ENCODE data around the gene SLC2A14.
"Not testable (repeated sequence)": the region's sequence is repeated elsewhere in the genome, so short reads cannot be mapped to it uniquely, and the experiment has no call there.

SLC2A14 gene

DNA sequence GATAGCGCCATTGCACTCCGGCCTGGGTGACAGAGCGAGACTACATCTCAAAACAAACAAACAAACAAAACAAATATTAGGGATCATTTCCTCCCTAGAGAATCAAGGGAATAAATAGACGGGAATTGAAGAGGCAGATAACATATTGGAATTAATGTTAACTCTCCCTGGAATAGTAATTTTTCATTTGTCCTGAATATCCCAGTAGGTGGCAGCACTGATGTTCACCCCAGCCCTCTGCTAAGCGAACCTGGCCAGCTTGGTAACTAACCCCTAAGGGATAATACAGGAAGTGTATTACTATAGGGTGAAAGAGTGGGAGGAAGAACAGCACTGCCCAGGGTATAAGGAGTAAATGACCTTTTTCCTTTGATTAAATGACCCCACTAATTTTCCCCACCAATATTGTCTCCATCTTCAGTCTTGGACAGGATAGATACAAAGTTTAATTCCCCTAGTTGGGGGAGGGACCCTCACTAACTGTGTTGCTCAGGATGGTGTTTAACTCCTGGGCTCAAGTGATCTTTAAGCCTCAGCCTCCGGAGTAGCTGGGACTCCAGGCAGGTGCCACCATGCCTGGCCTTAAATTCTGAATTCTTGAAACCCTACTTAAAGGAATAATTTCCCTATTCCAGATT lies 40.5 kb downstream of the SLC2A14 start:
- DNase-seq = peak; percentile 78 to 83

DNA sequence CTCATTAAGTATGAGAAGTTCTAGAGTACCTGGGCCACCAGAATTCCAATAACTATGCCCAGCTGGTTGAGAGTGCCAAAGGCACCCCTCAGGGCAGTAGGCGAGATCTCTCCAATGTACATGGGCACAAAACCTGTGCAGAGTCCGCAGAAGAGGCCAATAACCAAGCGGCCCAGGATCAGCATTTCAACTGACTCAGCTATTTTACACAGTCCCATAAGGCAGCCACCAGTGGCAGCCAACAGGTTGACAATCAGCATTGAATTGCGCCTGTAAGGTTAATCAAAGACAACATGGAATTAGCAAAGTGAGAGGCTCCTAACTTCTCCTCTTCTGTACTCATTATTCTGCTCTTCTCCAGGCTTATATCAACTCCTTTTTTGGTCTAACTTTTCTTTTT lies 43.0 kb downstream of the SLC2A14 start:
- DNase-seq = not testable (repeated sequence)

DNA sequence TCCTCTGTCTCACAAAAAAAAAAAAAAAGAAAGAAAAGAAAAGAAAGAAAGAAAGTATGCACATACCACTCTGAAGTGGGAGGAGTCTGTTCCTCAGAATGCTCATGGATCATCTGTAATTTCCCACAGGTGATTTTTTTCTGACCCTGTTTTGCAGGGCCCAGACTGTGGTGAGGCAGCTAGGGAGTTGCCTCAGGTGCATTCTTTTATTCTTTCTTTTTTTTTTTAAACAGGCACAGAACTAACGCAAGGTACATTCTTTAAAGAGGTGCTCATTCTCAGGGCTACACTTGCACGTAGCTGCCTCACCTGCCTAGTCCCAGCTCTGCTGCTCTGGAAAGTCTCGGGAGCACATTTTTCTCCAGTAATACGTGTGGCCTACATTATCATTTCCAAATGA lies 47.0 kb downstream of the SLC2A14 start:
- not testable (repeated sequence) for DNase-seq

DNA sequence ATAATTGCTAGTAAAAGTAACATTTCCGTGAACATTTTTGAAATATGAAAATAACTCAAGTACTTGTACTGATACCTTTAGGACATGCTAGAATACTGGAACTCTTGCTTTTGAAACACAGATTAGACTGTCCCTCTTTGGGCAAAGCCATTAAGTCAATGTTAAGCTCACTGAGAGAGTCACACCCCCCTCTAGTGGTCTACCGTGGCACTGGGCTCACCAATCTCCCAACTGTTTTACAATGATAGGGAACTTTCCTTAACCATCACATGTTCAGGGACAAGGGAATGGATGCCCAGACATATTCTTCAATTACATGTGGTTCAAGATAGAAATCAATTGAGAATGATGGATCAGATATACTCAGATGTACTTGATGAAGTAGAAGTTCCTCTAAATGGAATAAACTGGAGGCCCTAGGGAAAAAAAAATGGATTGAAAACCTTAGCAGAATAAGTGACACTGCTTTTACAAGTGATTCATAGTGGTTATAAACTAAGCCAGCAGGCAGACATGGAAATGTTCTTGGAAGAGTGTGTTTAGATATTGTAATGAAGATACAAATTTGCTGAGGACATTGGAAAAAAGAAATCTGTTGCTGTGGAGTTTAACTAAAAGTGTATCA lies 65.7 kb downstream of the SLC2A14 start:
- DNase-seq = peak; percentile 56 to 67

DNA sequence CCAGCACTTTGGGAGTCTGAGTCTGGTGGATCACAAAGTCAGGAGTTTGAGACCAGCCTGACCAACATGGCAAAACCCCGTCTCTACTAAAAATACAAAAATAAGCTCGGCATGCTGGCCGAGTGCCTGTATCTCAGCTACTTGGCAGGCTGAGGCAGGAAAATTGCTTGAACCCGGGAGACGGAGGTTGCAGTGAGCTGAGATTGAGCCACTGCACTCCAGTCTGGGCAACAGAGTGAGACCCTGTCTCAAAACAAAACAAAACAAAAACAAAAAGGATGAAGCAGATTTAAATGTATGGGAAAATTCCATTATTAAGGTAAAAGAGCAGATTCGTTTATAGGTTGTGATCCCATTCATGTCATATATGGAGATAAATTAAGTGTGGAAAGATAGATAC lies 66.4 kb downstream of the SLC2A14 start:
- not testable (repeated sequence) for DNase-seq

DNA sequence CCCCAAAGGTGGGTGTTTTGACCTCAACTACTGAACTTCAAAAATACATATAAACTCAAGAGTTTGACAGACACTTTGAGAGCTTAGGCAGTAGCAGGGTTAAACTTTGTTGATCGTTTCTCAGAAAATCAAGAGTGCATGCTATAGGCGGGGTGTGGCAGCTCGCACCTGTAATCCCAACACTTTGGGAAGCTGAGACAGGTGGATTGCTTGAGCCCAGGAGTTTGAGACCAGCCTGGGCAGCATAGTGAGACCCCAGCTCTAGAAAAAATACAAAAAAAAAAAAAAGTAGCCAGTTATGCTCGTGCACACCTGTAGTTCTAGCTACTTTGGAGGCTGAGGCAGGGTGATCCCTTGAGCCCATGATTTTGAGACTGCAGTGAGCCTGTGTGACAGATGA lies 71.3 kb downstream of the SLC2A14 start:
- DNase-seq = no peak

DNA sequence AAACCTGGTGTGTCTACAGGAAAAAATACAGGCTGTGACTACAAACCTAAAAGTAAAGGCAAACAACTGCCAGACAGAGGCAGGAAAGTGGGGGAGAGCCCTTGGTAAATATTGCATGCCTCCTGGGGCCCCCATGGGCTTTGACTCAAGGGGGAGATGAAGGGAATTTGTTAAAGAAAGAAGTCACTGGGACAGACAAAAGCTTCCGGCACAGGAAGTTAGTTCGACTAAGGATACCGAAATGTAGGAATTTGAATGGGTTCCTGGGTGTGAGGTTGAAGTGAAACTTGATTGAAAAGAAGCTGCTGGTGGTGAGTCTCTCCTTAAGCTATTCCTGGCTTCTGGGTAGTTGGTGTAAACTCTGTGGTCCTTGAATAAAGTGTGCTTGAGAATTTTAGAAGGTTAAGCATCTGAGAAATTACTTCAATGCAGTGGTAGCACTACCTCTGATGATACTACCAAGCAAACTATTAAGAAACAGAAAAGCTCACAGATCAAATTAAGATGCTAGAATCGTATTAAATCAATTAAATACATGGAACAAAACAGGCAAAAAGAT lies 73.9 kb downstream of the SLC2A14 start:
- DNase-seq = not testable (repeated sequence)

DNA sequence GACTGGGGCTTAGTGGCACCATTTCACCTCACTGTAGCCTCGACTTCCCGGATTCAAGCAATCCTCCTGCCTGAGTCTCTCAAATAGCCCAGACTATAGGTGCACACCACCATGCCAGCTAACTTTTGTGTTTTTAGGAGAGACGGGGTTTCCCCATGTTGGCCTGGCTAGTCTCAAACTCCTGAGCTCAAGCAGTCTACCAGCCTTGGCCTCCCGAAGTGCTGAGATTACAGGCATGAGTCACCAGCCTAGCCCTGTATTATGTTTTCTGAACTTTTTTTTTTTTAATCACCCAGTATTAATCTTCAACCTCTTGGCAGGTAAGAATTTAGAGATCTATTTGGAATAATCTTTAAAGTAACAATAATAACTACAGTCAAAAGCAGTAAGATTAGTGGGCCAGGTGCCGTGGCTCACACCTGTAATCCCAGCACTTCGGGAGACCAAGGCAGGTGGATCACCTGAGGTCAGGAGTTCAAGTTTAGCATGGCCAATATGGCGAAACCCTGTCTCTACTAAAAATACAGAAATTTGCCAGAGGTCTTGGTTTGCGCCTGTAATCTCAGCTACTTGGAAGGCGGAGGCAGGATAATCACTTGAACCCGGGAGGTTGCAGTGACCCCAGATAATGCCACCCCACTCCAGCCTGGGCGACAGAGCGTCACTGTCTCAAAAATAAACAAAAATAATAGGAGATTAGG lies 74.9 kb downstream of the SLC2A14 start:
- no peak for DNase-seq

DNA sequence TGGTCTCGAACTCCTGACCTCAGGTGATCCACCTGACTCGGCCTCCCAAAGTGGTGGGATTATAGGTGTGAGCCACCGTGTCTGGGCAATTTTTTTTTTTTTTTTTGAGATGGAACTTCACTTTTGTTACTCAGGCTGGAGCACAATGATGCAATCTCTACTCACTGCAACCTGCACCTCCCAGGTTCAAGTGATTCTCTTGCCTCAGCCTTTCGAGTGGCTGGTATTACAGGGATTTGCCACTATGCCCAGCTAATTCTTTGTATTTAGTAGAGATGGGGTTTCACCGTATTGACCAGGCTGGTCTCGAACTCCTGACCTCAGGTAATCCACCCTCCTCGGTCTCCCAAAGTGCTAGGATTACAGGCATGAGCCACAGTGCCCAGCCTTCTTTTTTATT lies 75.4 kb downstream of the SLC2A14 start:
- DNase-seq = not testable (repeated sequence)

DNA sequence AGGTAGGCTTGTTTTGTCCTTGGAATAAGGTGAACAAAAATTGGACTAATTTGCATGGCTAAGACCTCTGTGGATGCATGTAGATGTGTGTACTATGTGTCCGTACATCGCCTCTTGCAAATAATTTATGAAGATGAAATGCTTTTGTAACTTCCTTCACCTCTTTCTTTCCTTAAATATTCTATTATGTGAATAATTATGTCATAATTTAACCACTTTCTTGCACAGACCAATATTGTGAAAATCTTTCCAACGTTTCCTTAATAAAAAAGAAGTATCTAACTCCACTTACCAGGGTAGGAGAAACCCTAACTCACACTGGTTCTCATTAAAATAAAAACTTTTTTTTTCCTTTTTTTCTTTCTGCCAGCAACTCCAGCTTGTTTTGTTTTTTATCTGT lies 79.5 kb downstream of the SLC2A14 start:
- peak; percentile 70 to 82 for DNase-seq

DNA sequence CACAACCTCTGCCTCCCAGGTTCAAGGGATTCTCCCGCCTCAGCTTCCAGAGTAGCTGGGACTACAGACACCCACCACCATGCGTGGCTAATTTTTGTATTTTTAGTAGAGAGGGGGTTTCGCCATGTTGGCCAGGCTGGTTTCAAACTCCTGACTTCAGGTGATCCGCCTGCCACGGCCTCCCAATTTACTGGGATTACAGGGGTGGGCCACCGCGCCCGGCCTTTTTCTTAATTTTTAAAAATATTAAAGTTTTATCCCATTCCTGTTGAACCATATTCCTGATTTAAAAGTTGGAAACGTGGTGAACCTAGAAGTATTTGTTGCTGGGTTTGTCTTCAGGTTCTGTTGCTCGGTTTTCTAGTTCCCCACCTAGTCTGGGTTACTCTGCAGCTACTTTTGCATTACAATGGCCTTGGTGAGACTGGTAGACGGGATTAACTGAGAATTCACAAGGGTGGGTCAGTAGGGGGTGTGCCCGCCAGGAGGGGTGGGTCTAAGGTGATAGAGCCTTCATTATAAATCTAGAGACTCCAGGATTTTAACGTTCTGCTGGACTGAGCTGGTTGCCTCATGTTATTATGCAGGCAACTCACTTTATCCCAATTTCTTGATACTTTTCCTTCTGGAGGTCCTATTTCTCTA lies 83.7 kb downstream of the SLC2A14 start, which contains the start of gene NANOG:
Gene NANOG (plus strand): TSS at position 519 of the 645 bp plus-strand sequence. CDS start 213 bp downstream, outside the sequence.
- DNase-seq = not testable (repeated sequence)

DNA sequence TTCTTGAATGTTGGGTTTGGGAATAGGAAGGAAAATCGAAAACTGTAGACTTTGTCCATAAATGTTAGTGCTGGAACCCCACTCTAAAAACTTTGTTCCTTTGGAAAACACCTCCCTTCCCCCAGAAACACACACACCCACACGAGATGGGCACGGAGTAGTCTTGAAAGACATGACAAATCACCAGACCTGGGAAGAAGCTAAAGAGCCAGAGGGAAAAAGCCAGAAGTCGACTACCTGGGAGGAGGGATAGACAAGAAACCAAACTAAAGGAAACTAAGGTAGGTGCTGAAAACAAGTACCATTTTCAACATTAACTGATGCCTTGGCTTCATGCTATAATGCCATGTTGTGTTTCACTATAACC lies 84.4 kb downstream of the SLC2A14 start:
- no peak for DNase-seq

DNA sequence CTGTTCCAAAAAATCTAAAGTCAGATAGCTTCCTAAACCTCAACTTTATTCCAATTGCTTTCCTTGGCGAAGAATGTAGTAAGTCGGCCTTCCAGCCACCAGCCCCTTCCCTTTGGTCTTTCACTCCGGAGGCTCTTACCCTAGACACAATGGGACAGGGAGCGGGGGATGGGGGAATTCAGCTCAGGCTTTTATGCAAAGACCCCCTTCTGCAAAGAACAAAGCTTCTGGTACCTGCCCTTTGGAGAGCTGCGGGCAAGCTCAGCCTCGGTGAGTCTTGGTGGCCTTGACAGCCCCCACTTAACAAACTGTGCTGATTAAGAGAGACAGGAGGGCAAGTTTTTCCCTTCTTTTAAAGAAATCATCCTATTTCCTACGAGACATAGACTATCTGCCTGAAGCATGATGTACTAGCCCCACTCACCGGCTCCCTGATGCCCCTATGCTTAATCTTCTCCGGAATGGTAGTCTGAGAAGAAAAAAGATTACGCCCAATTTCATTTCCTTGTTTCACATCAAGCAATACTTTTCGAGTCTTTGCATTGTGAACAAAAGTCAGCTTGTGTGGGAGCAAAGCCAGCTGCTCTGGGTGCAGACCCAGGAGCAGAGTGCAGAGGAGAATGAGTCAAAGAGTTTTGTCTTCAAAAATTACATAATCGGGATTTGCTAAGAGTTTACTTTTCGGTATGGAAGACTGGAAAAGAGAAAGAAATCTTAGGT lies 85.0 kb downstream of the SLC2A14 start:
- no peak for DNase-seq

DNA sequence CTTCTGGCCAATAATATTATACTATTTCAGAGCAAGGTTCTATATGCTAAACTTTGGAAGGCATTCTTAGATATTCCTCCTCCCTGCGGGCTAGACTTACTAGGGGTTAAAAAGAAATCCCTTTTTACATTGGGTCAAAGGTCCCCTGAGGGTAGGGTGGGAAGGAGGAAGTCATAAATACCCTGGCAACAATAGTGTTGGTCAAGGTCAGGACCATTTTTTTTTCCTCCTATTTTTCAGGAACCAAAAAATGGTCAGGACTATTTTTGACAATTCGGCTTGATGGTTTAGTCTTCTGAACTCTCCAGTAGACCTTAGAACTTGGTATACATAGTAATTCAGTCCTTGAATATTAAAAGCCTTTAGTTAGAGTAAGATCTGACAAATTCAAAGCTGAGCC lies 88.0 kb downstream of the SLC2A14 start:
- no peak for DNase-seq

DNA sequence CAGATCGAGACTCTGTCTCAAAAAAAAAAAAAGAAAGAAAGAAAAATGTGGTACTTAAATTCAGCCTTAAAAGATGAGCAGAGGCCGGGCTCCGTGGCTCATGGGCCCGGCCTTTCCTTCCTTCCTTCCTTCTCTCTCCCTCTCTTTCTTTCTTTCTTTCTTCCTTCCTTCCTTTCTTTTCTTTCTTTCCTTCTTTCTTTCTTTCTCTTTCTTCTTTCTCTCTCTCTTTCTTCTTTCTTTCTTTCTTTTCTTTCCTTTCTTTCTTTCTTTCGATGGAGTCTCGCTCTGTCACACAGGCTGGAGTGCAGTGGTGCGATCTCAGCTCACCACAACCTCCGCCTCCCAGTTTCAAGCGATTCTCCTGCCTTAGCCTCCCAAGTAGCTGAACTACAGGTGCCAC lies 89.3 kb downstream of the SLC2A14 start:
- not testable (repeated sequence) for DNase-seq

DNA sequence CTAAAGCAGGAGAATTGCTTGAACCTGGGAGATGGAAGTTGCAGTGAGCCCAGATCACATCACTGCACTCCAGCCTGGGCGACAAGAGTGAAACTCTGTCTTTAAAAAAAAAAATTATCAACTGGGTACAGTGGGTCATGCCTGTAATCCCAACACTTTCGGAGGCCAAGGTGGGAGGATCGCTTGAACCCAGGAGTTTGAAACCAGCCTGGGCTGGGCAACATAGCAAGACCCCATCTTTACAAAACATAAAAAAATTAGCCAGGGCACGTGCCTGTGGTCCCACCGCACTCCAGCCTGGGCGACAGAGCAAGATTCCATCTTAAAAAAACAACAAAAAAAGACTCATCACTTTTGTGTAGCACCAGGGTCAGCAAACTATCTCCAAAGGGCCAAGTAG lies 90.7 kb downstream of the SLC2A14 start:
- DNase-seq = no peak

DNA sequence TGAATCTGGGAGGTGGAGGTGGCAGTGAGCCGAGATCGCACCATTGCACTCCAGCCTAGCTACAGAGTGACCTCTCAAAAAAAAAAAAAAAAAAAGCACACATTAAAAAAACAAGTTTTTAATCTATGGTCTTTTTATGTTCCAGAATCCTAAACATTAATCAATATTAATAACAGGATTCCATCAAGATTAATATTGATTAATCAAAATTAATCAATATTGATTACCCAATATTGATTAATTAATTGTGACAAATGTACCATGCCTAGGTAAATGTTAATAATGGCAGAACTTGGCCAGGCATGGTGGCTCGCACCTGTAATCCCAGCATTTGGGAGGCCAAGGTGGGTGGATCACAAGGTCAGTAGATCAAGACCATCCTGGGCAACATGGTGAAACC lies 91.4 kb downstream of the SLC2A14 start:
- no peak for DNase-seq

DNA sequence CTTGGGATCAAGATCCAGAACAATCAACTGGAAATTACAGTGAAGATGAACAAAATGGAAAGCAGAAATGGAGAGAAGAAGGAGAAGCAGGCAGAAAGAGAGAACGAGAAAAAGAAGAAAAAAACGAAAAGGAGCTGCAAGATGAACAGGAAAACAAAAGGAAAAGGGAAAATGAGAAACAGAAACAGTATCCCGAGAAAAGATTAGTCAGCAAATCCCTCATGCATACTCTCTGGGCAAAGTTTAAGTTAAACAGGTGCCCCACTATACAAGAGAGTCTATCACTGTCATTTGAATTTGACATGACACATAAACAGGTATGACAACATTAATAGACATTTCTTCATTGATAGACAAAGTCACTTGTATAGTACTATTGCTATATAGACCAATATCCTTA lies 102.7 kb downstream of the SLC2A14 start:
- no peak for DNase-seq
